Activated T-cell treated with anti-CD3 and anti-CD28 coated beads, Interleukin-2, amount 50 U/mL, for 1 hour (primary cell): ENCODE measurements around the gene CDHR1.

Source experiments
- DNase-seq: peaks from one replicate; pipeline ENCODE4 v3.0.0-alpha.2; 2020

CDHR1 gene

DNA sequence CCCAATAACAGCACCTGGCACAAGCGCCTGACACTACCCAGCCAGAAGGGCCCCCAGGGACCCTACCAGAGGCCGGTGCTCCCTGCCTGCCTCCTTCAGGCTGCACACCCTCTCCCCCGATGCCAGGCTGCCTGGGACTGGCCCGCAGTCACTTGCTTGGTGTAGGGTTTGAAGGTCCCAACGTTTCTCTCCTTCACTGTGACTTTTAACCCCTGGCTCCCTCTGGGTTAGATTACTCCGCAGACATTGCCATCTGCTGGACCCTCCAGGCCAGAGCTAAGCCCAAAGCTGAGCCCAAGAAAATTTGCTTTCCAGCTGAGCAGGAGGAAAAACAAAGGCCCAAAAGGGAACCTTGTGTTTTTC is 6.9 kb downstream of the CDHR1 start:
- no peak for DNase-seq

- DNase-seq, result no peak
Measured at GRCh38 chr10:84201682-84202081, 7.3 kb downstream of the CDHR1 start.

DNA sequence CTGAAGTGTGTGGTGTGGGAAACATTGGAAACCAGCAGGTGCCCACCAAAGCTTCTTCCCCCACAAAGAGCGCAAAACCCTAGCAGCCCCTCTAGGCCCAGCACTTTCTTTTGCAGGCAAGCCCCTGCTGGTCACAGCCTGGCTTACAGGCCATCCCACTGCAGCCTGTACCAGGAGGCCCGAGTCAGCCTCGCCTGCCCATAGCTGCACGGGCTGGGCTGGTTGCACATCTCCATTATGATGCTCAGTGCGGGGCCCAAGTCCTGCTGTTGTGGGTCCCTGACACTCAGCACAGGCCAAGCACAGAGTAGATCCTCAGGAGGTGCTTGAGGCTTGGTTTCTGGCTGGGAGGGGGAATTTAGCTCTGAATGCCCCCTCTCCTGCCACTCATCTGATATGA is 8.0 kb downstream of the CDHR1 start:
- DNase-seq, result no peak

DNA sequence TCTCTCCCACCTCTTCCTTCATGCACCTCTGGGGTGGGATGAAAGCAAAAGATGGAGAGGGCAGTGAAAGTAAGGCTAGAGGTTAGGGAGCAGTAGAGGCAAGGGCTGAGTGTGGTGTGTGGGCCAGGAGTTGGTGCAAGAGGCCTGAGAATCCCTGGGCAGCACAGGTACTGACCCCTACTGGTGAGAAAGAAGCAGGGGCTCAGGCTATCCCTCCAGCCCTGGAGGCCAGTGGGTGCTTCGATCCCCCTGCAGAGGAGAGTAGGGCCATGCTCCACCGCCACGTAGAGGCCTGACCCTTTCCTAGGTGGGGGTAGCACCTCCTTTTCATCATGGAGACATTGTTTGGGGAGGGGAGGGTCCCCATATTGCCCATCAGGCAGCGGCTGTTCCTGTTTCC is 9.8 kb downstream of the CDHR1 start:
- DNase-seq, result no peak

DNA sequence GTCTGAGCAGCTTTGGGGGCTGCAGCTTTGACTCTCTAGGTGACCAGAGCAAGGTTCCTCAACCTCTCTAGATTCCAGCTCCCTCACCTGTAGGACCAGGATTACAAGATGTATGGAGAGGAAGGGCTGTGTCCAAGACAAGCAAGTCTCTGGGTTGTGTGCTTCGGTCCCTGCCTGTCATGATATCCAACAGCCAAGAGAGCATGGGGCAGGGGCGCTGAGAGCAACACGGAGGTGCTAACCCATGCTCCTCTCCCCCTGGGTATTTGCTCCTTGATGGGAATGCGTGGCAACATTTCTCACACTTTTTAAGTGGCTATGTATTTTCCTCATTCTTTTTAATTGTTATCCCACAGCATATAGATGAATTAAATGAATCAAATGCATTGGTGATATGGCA is 10.3 kb downstream of the CDHR1 start:
- no peak for DNase-seq

GRCh38 chr10:84205049-84205852 is 10.9 kb downstream of the CDHR1 start:
- DNase-seq, result peak; percentile 73

DNA sequence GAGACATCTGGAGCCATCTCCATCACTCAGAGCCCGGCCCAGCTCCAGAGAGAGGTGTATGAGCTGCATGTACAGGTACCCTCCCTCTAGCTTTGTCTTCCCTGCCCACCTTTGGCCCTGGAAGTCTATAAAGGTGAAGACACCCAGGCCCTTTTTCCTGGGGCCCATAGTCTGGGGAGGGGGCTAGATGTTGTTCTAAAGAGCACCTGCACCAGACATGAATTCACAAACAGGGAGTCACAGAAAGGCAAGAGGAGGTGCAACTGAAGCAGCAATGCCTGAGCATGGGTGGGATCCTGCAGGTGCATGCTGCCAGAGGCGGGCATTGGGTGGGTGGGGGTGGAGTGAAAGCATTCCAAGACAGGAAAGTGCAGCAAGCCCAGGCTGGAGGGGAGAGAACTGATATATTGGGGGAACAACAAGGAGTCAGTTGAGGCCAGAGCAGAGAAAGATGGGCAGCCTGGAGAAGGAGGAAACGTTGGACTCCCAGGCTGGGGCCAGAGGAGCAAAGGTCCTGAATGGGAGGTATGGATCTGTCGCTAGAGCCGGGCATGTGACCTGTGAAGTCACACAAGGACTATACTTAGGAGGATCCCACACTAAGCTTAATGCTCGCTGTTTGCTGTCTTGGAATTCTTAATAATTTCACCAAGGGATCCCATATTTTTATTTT is 11.7 kb downstream of the CDHR1 start:
- no peak for DNase-seq

DNA sequence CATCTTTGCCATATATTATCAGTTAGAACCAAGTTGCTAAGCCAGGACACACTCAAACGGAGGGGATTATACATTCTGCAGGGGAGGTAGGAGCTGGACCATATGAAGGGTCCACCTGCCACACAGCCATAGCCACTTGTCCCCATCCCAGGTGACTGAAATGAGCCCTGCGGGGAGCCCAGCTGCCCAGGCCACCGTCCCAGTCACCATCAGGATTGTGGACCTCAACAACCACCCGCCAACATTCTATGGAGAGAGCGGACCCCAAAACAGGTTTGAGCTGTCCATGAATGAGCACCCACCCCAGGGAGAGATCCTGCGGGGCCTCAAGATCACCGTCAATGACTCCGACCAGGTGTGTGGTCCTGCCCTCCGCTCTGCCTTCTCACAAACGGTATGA is 13.7 kb downstream of the CDHR1 start:
- DNase-seq, result no peak

- DNase-seq, result no peak
Measured at GRCh38 chr10:84211566-84211965, 17.2 kb downstream of the CDHR1 start.

DNA sequence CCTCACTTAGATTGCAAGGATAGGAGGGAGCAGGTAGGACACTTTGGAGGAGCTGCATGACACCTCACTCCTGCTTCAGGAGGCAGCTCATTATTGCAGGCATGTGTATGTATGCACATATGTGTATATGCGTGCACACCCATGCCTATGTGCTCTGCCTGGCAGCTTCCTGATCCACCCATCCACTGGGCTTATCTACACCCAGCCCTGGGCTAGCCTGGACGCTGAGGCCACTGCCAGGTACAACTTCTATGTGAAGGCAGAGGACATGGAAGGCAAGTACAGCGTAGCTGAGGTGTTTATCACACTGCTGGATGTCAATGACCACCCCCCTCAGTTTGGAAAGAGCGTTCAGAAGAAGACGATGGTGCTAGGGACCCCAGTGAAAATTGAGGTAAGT is 17.7 kb downstream of the CDHR1 start:
- no peak for DNase-seq

- DNase-seq, result no peak
Measured at GRCh38 chr10:84213076-84213475, 18.7 kb downstream of the CDHR1 start.

GRCh38 chr10:84214046-84214572 is 19.8 kb downstream of the CDHR1 start:
- DNase-seq, result no peak

GRCh38 chr10:84214612-84215235 is 20.4 kb downstream of the CDHR1 start:
- peak; percentile 34 for DNase-seq

GRCh38 chr10:84216834-84217233 is 22.5 kb downstream of the CDHR1 start:
- no peak for DNase-seq

DNA sequence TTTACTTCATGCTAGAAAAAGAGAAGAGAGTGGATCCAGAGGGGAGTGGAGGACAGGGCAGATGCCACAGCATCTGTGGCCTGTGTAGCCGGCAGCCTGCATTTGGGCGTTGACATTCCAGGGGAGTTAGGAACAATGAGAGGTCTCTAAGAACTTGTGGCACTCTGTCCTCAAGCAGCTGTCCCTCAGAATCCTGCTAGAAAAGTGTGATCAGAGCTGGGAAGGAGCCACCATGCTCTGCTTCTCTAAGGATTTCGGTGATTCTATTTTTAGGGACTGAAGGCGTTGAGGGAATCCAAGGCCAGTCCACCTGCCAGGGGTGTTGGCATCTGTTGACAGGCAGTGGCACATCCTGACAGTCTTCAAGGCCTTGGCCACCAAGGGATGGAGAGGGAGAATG is 23.4 kb downstream of the CDHR1 start:
- no peak for DNase-seq

DNA sequence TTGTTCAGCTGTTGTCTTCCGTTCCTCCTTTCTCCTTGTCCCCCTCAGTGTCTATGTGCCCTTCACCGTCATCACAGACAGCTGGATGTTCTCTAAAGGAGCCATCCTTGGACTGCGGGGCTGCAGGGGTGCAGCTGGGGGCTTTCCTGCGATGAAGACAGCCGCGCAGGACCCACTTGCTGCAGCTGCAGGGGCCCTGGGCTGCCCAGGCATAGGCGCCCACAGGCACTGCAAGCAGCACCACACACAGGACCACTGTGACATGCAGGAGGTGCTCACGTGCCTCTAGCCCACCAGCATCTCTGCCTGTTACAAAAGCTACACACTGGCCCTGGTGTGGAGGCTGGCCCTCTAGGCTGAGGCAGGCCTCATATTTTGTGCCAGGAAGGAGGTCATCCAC is 27.6 kb downstream of the CDHR1 start:
- no peak for DNase-seq

- no peak for DNase-seq
Measured at GRCh38 chr10:84224411-84225028, 30.2 kb downstream of the CDHR1 start.

DNA sequence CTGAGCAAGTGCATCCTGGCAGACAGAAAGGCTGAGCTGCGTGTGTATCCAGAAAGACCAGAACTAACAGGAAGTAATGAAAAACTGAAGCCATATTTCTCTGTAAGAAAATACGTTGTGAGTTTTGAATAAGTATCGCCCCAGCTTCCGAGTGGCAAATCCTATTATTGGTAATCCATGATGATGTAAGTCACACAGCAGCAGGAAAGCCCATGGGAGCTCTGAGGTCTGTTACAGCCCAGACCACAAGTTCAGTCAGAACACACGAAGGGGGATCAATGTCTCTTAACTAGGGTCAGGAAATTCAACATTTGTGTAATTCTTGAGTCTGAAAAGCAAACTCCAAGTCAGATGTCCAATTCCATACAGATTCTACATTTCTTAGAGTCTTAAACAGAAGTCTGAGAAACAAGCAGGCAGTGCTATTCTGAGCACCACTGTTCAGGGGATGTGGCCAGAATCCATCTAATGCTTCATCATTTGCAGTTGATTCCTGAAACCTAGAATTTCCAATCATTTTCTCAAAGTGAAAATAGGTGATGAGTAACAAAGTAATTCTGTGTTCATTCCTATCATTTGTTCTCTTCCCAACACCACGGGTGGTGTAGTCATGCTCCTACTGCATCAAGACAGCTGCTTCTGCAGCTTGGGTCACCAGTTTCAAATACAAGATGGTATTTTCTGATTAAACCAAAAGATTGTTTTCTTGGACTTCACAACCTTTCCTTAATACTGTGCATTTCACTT is 31.3 kb downstream of the CDHR1 start, which contains the start of gene LRIT2:
Gene LRIT2 (minus strand): TSS at position 118 of the 747 bp plus-strand sequence. CDS start 24 bp downstream, at position 94.
- no peak for DNase-seq

DNA sequence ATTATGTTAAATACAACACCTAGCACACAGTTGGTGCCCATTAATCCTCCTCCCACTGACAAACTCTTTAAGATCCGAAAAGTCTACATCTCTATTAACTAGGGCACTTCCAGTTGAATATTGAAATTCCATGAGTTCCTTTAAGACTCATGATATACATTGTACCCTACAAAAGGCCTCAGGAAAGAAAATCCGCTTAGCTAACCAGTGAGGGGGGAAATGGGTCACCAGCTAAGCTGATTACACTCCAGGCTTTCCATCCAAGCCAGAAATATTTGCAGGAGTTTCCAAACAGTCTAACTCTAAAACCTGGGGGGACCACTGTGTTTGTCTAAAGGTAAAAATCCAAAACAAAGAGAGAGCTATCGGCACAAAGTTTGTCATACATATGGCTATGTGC is 32.3 kb downstream of the CDHR1 start:
- DNase-seq, result no peak

GRCh38 chr10:84227810-84228209 is 33.5 kb downstream of the CDHR1 start:
- DNase-seq, result no peak

GRCh38 chr10:84230359-84230758 is 36.0 kb downstream of the CDHR1 start:
- no peak for DNase-seq

DNA sequence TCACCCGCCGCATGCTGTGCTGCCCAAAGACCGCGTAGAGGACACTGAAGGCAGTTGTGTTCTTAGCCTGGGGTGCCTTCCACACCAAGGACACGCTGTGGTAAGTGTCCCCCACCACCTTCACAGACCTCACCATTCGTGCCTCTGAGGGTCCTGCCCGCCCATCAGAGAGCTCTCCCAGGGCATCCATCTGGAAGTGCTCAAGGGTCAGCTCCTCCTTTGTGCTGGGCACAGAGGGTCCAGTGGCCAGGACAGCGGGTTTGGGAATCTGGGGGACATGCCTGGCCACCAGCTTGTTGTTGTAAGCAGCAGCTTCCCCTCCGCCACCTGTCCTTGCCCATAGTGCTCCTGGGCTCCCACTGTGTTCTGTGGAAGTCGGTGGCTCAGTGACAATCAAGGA is 38.0 kb downstream of the CDHR1 start:
- no peak for DNase-seq

GRCh38 chr10:84233940-84234339 is 39.6 kb downstream of the CDHR1 start:
- DNase-seq, result no peak
